ENCODE results near the gene IFNL2.
"Not testable (repeated sequence)": the region's sequence is repeated elsewhere in the genome, so short reads cannot be mapped to it uniquely, and the experiment has no call there.

Gene IFNL2

DNA sequence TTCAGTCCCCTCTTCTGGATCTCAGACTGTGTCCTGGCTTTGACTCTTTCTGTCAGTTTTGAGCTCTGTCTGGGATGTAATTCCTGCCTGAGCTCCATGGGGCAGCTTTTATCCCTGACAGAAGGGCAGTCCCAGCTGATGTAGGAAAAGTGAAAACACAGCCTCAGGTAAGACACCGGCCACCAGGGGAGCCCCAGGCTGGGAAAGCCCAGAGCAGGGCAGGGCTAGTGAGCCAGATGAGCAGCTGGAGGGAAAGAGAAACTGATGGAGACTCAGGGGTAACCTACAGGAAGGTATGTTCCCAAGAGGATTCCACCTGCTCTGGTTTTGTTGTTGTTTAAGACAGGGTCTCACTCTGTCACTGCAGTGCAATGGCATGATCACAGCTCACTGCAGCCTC, 23.0 kb upstream of the IFNL2 start:
- H3K27ac ChIP-seq (ENCODE audit: insufficient read depth in 1 of 2, low read depth in 1 of 2, low read length in 2 of 2, poor library complexity in 1 of 2, severe bottlenecking in 2 of 2); H3K4me3 ChIP-seq (ENCODE audit: control insufficient read depth in 1 of 7, extremely low read depth in 1 of 7, insufficient read depth in 4 of 7, low read depth in 2 of 7, low read length in 6 of 7); H3K9me3 ChIP-seq (ENCODE audit: control extremely low read depth in 1 of 5, control insufficient read depth in 4 of 5, insufficient read depth in 2 of 5, low read depth in 1 of 5, low read length in 4 of 5); POLR2A ChIA-PET; CTCF ChIA-PET; DNase-seq; H3K27me3 ChIP-seq (replicated peaks in 2 of 5; ENCODE audit: control insufficient read depth in 4 of 5, insufficient read depth in 5 of 5, low read length in 4 of 5); H3K36me3 ChIP-seq (ENCODE audit: control insufficient read depth in 4 of 4, insufficient read depth in 4 of 4, low read length in 3 of 4): not testable (repeated sequence)
- WGBS (ENCODE audit: insufficient coverage): no CpG with 5 or more reads among the region's 1 CpG
- H3K4me1 ChIP-seq (ENCODE audit: control extremely low read depth in 1 of 4, control insufficient read depth in 4 of 4, insufficient read depth in 4 of 4, low read length in 3 of 4): peaks cover 0 to 38% (median 22%) of the 10 kb centered on the region in 4 experiments

DNA sequence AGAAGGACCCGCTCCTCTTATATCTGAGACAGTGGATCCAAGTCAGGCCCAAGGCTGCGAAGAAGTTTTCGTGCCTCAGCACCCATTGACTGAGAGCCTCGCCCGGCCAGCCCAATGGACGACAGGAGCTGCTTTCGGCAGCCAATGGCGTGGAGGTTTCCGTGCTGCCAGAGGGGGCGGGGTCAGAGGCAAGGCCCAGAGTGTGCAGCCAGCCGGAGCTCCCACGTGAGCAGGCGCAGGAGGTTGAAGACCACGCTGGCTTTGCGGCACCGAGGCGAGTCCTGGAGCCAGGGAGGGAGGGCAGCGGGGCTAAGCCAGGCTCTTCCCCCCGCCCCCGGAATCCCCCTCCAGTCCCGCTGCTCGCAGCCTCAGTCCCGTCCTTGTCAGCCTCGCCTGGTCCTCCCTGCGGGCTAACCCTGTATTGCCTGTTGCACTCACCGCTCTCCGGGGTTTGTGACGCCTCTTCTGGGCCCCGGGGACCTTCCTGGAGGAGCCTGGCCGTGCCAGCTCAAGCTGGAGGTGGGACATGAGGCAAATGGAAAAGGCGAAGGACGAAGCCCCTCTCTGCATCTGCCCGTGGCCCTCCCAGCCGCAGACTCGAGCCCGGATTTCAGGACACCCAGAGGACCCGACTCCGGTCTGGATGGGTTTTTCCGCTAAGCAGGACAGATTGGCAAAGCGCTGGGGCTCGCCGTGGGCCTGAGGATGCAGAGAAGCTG, 21.1 kb upstream of the IFNL2 start:
- ChIA-PET CTCF (interaction anchor here (0.9 to 1.2 kb wide), 4 partner anchors 10 to 80 kb away, joined by 3 to 5 read pairs (median 4); no protein-coding TSS in a partner anchor), POLR2A (no interaction called here)
- 35% methylated on average over 33 of the region's 42 CpGs for WGBS (ENCODE audit: insufficient coverage)
- Histone ChIP-seq H3K4me1 (ENCODE audit: control extremely low read depth in 1 of 4, control insufficient read depth in 4 of 4, insufficient read depth in 4 of 4, low read length in 3 of 4) (peaks cover 0 to 41% (median 25%) of the 10 kb centered on the region in 4 experiments), H3K4me3 (ENCODE audit: control insufficient read depth in 1 of 7, extremely low read depth in 1 of 7, insufficient read depth in 4 of 7, low read depth in 2 of 7, low read length in 6 of 7) (peak overlapping the region in 2 of 7 experiments; percentile 16 to 48), H3K27ac (ENCODE audit: insufficient read depth in 1 of 2, low read depth in 1 of 2, low read length in 2 of 2, poor library complexity in 1 of 2, severe bottlenecking in 2 of 2) (no peak overlapping the region), H3K36me3 (ENCODE audit: control insufficient read depth in 4 of 4, insufficient read depth in 4 of 4, low read length in 3 of 4) (no peaks in the 10 kb centered on the region), H3K9me3 (ENCODE audit: control extremely low read depth in 1 of 5, control insufficient read depth in 4 of 5, insufficient read depth in 2 of 5, low read depth in 1 of 5, low read length in 4 of 5) (no peaks in the 10 kb centered on the region), H3K27me3 (replicated peaks in 2 of 5; ENCODE audit: control insufficient read depth in 4 of 5, insufficient read depth in 5 of 5, low read length in 4 of 5) (peaks cover 0 to 2% (median 0%) of the 10 kb centered on the region in 5 experiments)
- peak in 2 of 3 donors; percentile 56 to 67 for DNase-seq

DNA sequence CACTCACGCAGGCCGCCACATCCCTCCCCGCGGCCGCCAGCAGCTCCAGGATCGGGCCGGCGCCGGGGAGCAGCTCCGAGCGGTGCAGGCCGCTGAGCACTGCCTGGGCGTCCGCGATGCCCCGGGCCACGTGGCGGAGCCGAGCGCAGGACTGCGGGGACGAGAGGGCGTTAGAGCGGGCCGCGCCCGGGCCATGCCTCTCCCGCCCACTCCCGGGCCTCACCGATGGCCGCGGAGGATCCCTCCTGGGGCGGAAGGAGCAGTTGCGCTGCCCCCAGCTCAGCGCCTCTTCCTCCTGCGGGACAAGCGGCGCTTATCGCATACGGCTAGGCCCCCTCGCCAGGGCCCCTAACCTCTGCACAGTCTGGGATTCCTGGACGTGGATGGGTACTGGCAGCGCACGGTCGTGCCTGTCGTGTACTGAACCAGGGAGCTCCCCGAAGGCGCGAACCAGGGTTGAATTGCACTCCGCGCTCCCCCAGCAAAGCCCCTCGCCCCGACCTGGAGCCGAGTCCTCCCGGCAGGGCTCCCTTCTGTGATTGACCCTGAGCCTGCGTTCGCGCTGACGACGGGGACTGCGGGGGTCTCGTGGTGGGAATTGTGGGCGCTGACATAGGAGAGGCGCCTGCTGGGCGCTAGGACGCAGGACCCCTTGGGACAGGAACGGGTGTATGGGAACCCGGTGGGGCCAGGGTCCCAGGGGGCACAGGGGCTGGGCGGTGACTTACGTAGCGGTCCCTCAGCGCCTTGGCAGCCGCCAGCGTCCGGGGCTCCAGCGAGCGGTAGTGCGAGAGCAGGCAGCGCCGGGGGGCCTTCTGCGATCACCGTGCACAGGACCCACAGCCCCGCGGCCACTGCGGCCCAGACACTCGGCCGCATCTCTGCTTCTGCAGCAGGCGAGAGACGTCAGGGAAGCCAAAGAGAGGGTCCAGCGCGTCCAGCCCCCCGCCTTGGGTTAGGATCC, 20.2 kb upstream of the IFNL2 start:
- DNase-seq: peak in 2 of 3 donors; percentile 36 to 53
- ChIA-PET CTCF (interaction anchor here (0.9 to 1.2 kb wide), 4 partner anchors 11 to 79 kb away, joined by 3 to 5 read pairs (median 4); no protein-coding TSS in a partner anchor), POLR2A (no interaction called here)
- H3K27me3 ChIP-seq (replicated peaks in 2 of 5; ENCODE audit: control insufficient read depth in 4 of 5, insufficient read depth in 5 of 5, low read length in 4 of 5): peaks cover 0 to 2% (median 0%) of the 10 kb centered on the region in 5 experiments
- no peak overlapping the region for H3K27ac ChIP-seq (ENCODE audit: insufficient read depth in 1 of 2, low read depth in 1 of 2, low read length in 2 of 2, poor library complexity in 1 of 2, severe bottlenecking in 2 of 2)
- peak overlapping the region in 2 of 7 experiments; percentile 36 to 48 for H3K4me3 ChIP-seq (ENCODE audit: control insufficient read depth in 1 of 7, extremely low read depth in 1 of 7, insufficient read depth in 4 of 7, low read depth in 2 of 7, low read length in 6 of 7)
- H3K36me3 ChIP-seq (ENCODE audit: control insufficient read depth in 4 of 4, insufficient read depth in 4 of 4, low read length in 3 of 4): no peaks in the 10 kb centered on the region
- no peaks in the 10 kb centered on the region for H3K9me3 ChIP-seq (ENCODE audit: control extremely low read depth in 1 of 5, control insufficient read depth in 4 of 5, insufficient read depth in 2 of 5, low read depth in 1 of 5, low read length in 4 of 5)
- 42% methylated on average over 92 of the region's 92 CpGs for WGBS (ENCODE audit: insufficient coverage)
- peaks cover 1 to 47% (median 32%) of the 10 kb centered on the region in 4 experiments for H3K4me1 ChIP-seq (ENCODE audit: control extremely low read depth in 1 of 4, control insufficient read depth in 4 of 4, insufficient read depth in 4 of 4, low read length in 3 of 4)

DNA sequence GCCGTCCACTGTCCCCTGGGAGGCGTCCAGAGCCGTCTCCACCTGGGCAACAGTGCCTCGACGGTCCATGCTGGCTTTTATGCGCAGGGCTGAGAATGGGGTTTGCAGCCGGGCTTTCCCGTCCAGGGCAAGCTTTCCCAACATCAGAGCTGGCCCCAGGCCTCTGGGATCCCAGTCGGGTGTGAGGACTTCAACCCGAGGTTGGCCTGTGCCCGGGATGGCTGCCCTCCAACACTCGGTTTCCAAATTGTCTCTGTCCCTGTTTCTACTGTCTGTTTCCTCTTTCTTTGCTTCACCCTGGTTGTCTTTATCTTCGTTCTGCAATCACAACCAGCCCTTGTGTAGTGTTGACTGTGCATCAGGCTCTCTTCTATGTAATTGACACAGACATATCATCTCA, 19.4 kb upstream of the IFNL2 start, which contains the start of gene IFNL4:
TSS of gene IFNL4 (minus strand) at position 51 of the 400 bp plus-strand sequence.
- peak in 1 of 3 donors; percentile 34 for DNase-seq
- Histone ChIP-seq H3K27me3 (replicated peaks in 2 of 5; ENCODE audit: control insufficient read depth in 4 of 5, insufficient read depth in 5 of 5, low read length in 4 of 5) (peaks cover 0 to 2% (median 0%) of the 10 kb centered on the region in 5 experiments), H3K36me3 (ENCODE audit: control insufficient read depth in 4 of 4, insufficient read depth in 4 of 4, low read length in 3 of 4) (no peaks in the 10 kb centered on the region), H3K4me3 (ENCODE audit: control insufficient read depth in 1 of 7, extremely low read depth in 1 of 7, insufficient read depth in 4 of 7, low read depth in 2 of 7, low read length in 6 of 7) (peak within 1 kb of the TSS in 2 of 7 experiments; percentile 36 to 48), H3K9me3 (ENCODE audit: control extremely low read depth in 1 of 5, control insufficient read depth in 4 of 5, insufficient read depth in 2 of 5, low read depth in 1 of 5, low read length in 4 of 5) (no peaks in the 10 kb centered on the region), H3K4me1 (ENCODE audit: control extremely low read depth in 1 of 4, control insufficient read depth in 4 of 4, insufficient read depth in 4 of 4, low read length in 3 of 4) (peaks cover 8 to 55% (median 40%) of the 10 kb centered on the region in 4 experiments), H3K27ac (ENCODE audit: insufficient read depth in 1 of 2, low read depth in 1 of 2, low read length in 2 of 2, poor library complexity in 1 of 2, severe bottlenecking in 2 of 2) (no peak within 1 kb of the TSS)
- CTCF ChIA-PET: interaction anchor here (0.9 kb wide), 1 partner anchor 139 kb away, joined by 3 read pairs; no protein-coding TSS in a partner anchor
- WGBS (ENCODE audit: insufficient coverage): 86% methylated on average over 11 of the region's 13 CpGs
- POLR2A ChIA-PET: no interaction called here

DNA sequence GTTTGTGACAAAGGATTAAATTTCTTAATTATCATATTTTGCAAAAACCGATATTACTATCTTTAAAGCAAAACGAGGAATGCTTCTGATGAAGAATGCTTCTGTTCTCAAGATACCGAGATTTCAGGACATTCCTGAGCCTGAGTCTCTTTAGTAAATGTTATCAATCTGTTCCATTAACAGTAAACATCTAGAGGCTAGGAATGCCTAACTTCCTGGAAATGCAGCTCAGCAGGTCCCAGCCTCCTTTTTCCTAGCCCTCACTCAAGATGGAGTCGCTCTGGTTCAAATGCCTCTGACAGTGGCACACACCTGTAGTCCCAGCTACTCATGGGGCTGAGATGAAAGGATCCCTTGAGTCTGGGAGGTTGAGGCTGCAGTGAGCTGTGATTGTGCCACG, 17.1 kb upstream of the IFNL2 start:
- Histone ChIP-seq H3K36me3 (ENCODE audit: control insufficient read depth in 4 of 4, insufficient read depth in 4 of 4, low read length in 3 of 4) (no peaks in the 10 kb centered on the region), H3K27me3 (replicated peaks in 2 of 5; ENCODE audit: control insufficient read depth in 4 of 5, insufficient read depth in 5 of 5, low read length in 4 of 5) (peaks cover 0 to 2% (median 0%) of the 10 kb centered on the region in 5 experiments), H3K9me3 (ENCODE audit: control extremely low read depth in 1 of 5, control insufficient read depth in 4 of 5, insufficient read depth in 2 of 5, low read depth in 1 of 5, low read length in 4 of 5) (no peaks in the 10 kb centered on the region), H3K27ac (ENCODE audit: insufficient read depth in 1 of 2, low read depth in 1 of 2, low read length in 2 of 2, poor library complexity in 1 of 2, severe bottlenecking in 2 of 2) (no peak overlapping the region), H3K4me3 (ENCODE audit: control insufficient read depth in 1 of 7, extremely low read depth in 1 of 7, insufficient read depth in 4 of 7, low read depth in 2 of 7, low read length in 6 of 7) (no peak overlapping the region), H3K4me1 (ENCODE audit: control extremely low read depth in 1 of 4, control insufficient read depth in 4 of 4, insufficient read depth in 4 of 4, low read length in 3 of 4) (peaks cover 8 to 69% (median 43%) of the 10 kb centered on the region in 4 experiments)
- ChIA-PET POLR2A (no interaction called here), CTCF (interaction anchor here (1.6 kb wide), 1 partner anchor 22 kb away, joined by 5 read pairs; no protein-coding TSS in a partner anchor)
- WGBS (ENCODE audit: insufficient coverage): 94% methylated on average over 4 of the region's 5 CpGs
- DNase-seq: no peak

DNA sequence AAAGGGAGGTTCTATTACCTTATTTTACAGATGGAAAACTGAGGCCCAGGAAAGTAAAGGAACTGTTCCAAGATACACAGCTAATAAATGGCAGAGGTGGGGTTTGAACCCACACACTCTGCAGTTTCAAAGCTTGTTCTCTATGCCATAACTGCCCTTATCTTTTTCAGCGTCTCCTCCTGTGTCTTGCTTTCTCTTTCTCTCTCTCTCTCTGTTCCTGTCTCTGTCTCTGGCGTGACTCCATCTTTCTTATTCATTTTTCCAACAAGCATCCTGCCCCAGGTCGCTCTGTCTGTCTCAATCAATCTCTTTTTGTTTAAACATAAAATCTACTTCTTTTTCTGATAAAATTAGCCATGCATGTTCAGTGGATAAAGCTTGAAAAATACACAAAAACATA, 16.4 kb upstream of the IFNL2 start:
- CTCF ChIA-PET: interaction anchor here (0.7 to 1.6 kb wide), 2 partner anchors 23 to 130 kb away, joined by 3 to 5 read pairs; no protein-coding TSS in a partner anchor
- no peaks in the 10 kb centered on the region for H3K36me3 ChIP-seq (ENCODE audit: control insufficient read depth in 4 of 4, insufficient read depth in 4 of 4, low read length in 3 of 4)
- H3K9me3 ChIP-seq (ENCODE audit: control extremely low read depth in 1 of 5, control insufficient read depth in 4 of 5, insufficient read depth in 2 of 5, low read depth in 1 of 5, low read length in 4 of 5): no peaks in the 10 kb centered on the region
- H3K4me1 ChIP-seq (ENCODE audit: control extremely low read depth in 1 of 4, control insufficient read depth in 4 of 4, insufficient read depth in 4 of 4, low read length in 3 of 4): peaks cover 8 to 68% (median 42%) of the 10 kb centered on the region in 4 experiments
- H3K4me3 ChIP-seq (ENCODE audit: control insufficient read depth in 1 of 7, extremely low read depth in 1 of 7, insufficient read depth in 4 of 7, low read depth in 2 of 7, low read length in 6 of 7): no peak overlapping the region
- DNase-seq: peak in 2 of 3 donors; percentile 57 to 60
- POLR2A ChIA-PET: no interaction called here
- peaks cover 0 to 2% (median 0%) of the 10 kb centered on the region in 5 experiments for H3K27me3 ChIP-seq (replicated peaks in 2 of 5; ENCODE audit: control insufficient read depth in 4 of 5, insufficient read depth in 5 of 5, low read length in 4 of 5)
- WGBS (ENCODE audit: insufficient coverage): 6% methylated on average over 2 of the region's 3 CpGs
- no peak overlapping the region for H3K27ac ChIP-seq (ENCODE audit: insufficient read depth in 1 of 2, low read depth in 1 of 2, low read length in 2 of 2, poor library complexity in 1 of 2, severe bottlenecking in 2 of 2)
